COLO668 (cell line): Measurements from ENCODE around the gene UPB1.

Experiments
- DNase-seq: peaks from one replicate; lab custom pipeline; 2025; ENCODE audit not compliant: unreplicated experiment; lab: John Stamatoyannopoulos, UW

The UPB1 gene

DNA sequence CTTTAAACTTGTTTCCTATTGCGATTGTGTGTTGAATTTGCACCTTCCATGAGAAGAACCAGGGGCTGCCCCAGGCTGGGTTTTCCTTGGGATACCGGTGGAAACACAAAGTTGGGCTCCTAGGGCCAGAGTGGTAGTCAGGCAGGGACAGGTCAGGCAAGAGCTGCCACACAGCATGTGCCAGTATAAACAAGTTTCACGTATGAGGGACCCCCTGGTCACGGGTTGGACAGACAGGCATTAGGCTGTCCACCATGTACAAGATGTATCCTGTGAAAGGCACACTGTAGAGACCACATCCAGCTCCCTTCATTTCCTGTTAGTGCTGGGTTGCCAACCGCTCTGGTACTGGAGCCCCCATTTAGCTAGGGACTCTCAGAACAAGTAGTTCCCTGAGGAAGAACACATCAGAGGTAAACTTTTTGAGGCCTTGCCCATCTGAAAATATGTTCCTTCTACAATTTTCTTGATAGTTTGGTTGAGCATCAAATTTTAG is 8.8 kb downstream of the UPB1 start:
- no peak for DNase-seq

DNA sequence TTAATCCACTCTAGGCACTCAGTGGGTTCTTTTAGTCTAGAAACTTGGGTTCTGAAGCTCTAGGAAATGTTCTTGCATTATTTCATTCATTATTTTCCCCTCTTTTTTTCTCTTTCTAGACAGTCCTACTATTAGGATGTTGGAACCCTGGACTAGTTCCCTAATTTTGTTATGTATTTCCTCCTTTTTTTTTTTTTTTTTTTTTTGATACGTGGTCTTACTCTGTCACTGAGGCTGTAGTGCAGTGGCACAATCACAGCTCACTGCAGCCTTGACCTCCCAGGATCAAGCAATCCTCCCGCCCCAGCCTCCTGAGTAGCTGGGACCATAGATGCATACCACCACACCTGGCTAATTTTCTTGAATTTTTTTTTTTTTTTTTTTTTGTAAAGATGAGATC is 9.4 kb downstream of the UPB1 start:
- DNase-seq = no peak

DNA sequence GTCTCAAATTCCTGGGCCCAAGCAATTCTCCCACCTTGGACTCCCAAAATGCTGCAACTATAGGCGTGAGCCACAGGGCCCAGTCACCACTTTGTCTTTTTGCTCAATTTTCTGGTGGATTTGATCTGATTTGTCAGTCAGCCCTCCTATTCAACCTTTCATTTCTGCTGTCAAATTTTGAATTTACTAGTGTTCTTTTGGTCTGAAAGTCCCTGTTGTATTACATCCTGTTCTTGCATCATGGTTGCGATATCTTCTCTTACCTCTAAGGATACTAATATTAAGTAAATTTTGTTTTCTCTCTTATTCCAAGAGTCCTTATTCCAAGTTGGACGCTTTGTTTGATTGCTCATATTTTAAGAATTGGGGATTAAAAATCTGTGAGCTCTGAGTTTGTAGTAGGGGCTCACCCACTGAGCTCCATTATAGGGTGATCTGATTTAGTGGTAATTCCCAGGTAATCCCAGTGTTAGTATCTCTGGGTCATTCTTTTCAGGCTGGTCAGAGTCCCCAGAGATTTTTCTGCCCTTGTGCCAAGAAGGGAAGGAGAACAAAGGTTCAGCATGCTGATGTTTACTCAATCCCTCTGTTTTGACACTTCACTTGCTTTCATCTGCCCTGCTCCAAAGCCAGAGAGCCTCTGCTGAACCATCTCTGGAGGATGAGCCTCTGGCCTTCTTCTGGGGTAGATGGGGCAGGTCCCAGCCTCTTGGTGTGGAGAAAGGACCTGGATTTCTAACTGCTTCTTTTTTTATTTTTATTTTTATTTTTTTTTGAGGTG is 10.0 kb downstream of the UPB1 start:
- DNase-seq = no peak

- peak; percentile 57 for DNase-seq
Measured at GRCh38 chr22:24506802-24507438, 11.8 kb downstream of the UPB1 start.

GRCh38 chr22:24507716-24508115 is 12.6 kb downstream of the UPB1 start:
- DNase-seq = no peak

GRCh38 chr22:24510637-24511625 is 15.8 kb downstream of the UPB1 start:
- peak; percentile 16 for DNase-seq

- no peak for DNase-seq
Measured at GRCh38 chr22:24512043-24512442, 16.9 kb downstream of the UPB1 start.

DNA sequence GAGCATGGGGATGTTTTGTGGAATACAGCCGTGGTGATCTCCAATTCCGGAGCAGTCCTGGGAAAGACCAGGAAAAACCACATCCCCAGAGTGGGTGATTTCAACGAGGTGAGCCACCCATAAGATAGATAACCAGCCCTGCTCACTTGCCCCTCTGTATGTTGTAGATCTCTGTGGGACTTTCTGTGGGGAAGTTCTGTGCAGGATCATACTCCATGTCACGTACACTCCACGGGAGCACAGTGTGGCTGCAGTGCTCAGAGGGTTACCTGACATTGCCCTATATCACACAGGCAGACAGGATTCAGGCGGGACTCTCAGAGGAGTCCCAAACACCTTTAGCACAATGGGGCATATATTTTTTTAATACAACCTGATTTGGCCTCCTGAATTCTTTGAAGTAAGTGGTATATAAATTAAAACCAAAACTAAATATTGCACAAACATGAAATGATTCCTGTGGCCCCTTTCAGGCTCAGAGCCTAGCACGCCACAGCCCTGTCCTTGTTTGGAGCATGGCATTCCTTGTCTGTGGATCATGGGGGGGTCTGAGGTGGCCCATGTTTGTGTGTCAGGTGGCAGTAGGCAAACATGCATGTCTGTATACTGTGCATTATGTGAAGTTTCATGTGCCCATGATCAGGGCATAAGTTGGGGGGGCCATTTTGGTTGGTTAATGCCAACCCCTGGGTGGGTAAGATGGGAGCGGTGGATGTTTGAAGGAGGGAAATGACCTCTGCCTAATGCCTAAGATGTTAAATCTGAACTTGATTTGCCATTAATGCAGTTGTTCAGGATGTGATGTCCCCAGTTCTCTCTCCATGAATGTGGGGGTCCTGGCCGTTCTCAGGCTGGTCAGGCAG is 18.5 kb downstream of the UPB1 start:
- no peak for DNase-seq

- no peak for DNase-seq
Measured at GRCh38 chr22:24514241-24515026, 19.3 kb downstream of the UPB1 start.

- DNase-seq = no peak
Measured at GRCh38 chr22:24515027-24515338, 19.9 kb downstream of the UPB1 start.

DNA sequence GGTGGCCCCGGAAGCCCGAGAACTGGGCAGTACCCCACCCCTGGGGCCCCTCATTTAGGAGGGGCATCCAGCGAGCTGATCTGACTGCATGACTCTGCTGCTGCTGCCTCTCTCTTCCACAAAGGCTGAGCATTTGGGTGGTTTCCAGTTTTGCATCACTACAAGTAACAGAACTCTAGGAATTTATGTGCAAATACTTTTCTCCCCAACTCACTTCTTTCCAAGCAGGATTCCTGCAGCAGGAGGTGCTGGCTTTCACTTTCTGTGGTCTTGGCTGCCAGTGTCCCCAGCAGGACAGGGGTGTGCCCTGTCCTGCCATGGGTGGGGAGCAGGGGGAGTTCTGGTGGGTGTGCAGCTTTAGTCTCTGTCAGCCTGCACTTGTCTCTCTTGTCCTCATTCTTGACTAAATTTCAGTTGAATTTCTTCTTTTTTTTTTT is 21.2 kb downstream of the UPB1 start:
- DNase-seq = no peak

DNA sequence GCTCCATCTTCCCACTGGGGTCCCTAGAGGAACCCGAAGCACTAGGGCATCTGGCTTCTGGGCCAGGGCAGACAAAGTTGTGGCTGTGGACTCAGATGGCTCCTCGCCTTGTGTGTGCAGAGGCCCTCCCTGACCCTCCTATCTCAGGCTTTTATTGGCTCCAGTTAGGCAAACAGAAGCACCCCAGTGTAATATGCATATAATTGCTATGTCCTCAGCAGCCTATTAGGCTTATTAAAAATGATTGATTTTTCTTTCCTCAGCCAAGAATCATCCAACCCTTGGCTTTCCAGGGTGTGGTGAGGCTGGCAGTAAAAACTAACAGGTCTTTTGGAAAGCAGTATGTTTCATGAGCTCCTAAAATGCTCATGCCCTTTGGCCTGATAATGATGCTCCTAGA is 22.3 kb downstream of the UPB1 start:
- DNase-seq = no peak

DNA sequence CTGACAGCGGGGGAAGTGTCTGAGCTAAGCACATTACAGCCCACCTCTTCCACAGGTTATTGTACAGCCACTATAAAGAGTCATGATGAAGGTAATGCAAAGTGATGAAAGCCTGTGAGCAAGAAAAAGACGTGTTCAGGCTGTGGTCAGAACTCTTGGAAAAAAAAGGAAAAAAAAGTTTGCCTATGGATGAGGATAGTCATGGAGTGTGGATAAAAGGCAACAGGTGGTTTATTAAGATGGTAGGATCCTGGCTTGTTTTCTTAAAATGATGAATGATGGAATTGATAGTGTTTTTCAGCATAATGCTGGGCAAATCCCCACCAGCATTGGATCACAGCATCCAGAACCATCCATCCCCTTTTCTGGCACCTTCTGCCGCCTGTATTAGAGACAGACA is 23.1 kb downstream of the UPB1 start:
- no peak for DNase-seq

DNA sequence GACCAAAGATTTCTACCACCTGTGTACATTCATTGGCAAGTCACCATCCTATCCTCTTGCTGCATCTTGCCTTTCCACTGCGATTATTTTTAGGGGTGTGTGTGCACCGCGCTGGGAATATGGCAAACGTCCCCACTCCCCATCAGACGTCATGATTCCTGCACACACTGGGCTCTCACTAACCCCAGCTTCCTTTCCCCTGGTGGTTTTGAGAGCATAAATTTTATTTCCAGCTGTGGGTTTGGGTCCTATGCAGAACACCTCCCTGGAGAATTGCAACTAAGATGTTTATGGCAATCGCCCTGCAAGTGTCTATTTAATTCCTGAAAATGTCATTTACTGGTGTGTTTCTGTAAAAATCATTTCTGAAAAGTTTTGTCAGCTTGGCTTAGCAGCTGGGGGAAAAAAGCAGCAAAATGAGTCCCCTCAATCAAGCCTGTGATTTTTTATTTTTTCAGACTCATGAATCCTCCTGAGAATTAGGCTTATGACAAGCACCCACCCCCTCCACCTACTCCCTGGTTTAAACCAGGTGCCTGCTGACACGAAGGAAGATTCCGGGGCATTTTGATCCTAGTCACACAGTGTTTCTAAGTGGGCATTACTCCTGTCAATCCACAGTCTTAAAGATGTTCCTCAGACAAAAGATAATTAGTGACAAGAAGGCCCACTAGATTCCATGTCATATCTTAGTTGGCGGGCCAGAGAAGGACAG is 23.8 kb downstream of the UPB1 start:
- DNase-seq = no peak

GRCh38 chr22:24519496-24519895 is 24.4 kb downstream of the UPB1 start:
- DNase-seq = no peak

- DNase-seq = peak; percentile 72
Measured at GRCh38 chr22:24521791-24522245, 26.7 kb downstream of the UPB1 start.

- no peak for DNase-seq
Measured at GRCh38 chr22:24523873-24524272, 28.7 kb downstream of the UPB1 start.

DNA sequence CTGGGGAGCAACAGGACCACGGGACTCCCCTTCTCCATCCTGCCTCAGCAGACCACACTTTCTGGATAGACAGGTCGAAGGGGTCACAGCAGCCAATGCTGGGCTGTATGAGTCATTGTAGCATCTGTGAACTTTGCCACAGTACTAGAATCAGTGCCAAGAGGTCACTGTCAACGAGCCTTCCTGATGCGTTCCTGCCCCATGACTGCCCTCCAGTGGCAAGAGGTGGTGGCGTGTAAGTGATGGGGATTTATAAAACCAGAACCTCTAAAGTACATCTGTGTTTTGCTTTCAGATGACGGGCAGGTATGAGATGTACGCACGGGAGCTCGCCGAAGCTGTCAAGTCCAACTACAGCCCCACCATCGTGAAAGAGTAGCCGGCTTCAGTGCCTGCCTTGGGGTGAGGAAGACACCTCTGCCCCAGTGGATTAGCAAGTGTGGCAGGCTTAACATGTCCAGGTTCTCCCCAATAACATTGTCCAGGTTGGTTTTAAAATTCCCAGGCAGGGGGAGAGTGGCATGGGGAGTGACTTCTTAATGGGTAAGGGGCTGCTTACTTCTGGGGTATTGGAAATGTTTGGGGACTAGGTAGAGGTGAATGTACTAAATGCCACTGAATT is 30.4 kb downstream of the UPB1 start:
- peak; percentile 70 for DNase-seq

- DNase-seq = no peak
Measured at GRCh38 chr22:24526191-24526590, 31.1 kb downstream of the UPB1 start.
